NCI-H510A treated with DMSO at 0.1 percent for 48 hours (cell line): Measurements from ENCODE around the gene RPEL1.
"Not testable (repeated sequence)": the region's sequence is repeated elsewhere in the genome, so short reads cannot be mapped to it uniquely, and the experiment has no call there.

Experiments
- DNase-seq: peaks from one replicate; lab custom pipeline; 2025; lab: John Stamatoyannopoulos, UW

RPEL1 gene

GRCh38 chr10:103245587-103245986 is at the start of gene RPEL1:
RPEL1 (plus strand) TSS chr10:103245887; CDS start chr10:103245997, 110 bp downstream.
- not testable (repeated sequence) for DNase-seq

DNA sequence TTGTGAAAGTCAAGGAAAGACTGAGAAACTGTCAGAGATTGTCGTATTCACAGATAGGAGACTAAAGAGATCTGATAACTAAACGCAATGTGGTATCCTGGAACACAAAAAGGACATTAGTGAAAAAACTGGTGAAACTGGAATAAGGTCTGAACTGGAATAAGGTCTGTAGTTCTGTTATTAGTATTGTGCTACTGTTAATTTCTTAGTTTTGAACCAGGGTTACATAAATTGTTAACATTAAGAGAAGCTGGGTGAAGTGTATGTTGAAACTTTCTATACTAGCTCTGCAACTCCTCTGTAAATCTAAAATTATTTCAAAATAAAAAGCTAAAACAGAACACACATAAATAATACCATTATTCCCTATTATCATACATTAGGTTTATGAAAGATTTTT is 49.2 kb upstream of the RPEL1 start:
- no peak for DNase-seq

DNA sequence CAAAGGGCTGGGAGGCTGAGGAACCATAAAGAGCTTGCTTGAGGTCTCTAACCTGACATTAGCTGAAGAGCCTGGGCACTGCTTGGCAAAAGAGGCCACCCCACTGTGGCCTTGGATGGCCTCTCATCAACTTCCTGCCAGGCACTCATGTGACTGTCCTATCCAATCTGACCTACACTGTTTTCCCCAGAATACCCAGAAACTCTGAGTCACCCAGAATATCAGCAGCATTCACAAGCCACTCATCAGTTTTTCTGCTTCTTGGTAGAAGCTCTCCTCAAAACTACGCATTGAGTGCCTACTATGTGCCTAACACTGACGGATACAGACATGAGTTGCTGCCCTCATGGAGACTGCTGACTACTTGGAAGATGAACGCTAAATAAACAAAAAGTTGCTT is 48.5 kb upstream of the RPEL1 start:
- no peak for DNase-seq

GRCh38 chr10:103197903-103198302 is 47.8 kb upstream of the RPEL1 start:
- no peak for DNase-seq

- no peak for DNase-seq
Measured at GRCh38 chr10:103198648-103199047, 47.0 kb upstream of the RPEL1 start.

- no peak for DNase-seq
Measured at GRCh38 chr10:103199488-103199887, 46.2 kb upstream of the RPEL1 start.

DNA sequence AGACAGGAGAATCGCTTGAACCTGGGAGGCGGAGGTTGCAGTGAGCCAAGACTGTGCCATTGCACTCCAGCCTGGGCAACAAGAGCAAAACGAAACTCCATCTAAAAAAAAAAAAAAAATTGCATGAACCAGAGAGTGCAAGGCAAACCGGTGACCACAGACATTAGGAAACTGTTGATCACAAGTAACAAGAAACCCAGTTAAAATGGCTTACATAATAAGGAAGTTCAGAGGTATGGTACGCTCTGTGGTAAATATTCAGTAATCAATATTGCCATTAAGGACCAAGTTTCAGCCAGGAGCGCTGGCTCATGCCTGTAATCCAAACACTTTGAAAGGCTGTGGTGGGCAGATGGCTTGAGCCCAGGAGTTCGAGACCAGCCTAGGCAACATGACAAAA is 43.4 kb upstream of the RPEL1 start:
- DNase-seq, result no peak

- no peak for DNase-seq
Measured at GRCh38 chr10:103203466-103203865, 42.2 kb upstream of the RPEL1 start.

GRCh38 chr10:103204353-103205255 is 41.1 kb upstream of the RPEL1 start:
- DNase-seq, result no peak

- not testable (repeated sequence) for DNase-seq
Measured at GRCh38 chr10:103205401-103205800, 40.3 kb upstream of the RPEL1 start.

- DNase-seq, result not testable (repeated sequence)
Measured at GRCh38 chr10:103206715-103207114, 39.0 kb upstream of the RPEL1 start.

- DNase-seq, result no peak
Measured at GRCh38 chr10:103207141-103207540, 38.5 kb upstream of the RPEL1 start.

- DNase-seq, result not testable (repeated sequence)
Measured at GRCh38 chr10:103207643-103208042, 38.0 kb upstream of the RPEL1 start.

GRCh38 chr10:103210262-103210661 is 35.4 kb upstream of the RPEL1 start:
- DNase-seq, result not testable (repeated sequence)

GRCh38 chr10:103215601-103216000 is 30.1 kb upstream of the RPEL1 start:
- DNase-seq, result no peak

- not testable (repeated sequence) for DNase-seq
Measured at GRCh38 chr10:103216362-103216761, 29.3 kb upstream of the RPEL1 start.

- DNase-seq, result no peak
Measured at GRCh38 chr10:103224133-103224532, 21.6 kb upstream of the RPEL1 start.

- not testable (repeated sequence) for DNase-seq
Measured at GRCh38 chr10:103224721-103225120, 21.0 kb upstream of the RPEL1 start.

DNA sequence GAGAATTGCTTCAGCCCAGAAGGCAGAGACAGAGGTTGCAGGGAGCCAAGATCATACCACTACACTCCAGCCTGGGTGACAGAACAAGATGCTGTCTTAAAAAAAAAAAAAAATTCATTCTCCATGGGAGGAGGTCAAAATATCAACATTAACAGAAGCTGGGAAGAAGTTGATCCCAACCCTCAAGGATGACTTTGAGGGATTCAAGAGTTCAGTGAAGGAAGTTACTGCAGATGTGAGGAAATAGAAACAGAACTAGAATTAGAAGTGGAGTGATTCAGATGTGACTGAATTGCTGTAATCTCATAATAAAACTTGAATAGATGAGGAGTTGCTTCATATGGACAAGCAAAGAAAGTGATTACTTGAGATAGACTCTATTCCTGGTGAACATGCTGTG is 19.7 kb upstream of the RPEL1 start:
- DNase-seq, result no peak

GRCh38 chr10:103227416-103227815 is 18.3 kb upstream of the RPEL1 start:
- no peak for DNase-seq

DNA sequence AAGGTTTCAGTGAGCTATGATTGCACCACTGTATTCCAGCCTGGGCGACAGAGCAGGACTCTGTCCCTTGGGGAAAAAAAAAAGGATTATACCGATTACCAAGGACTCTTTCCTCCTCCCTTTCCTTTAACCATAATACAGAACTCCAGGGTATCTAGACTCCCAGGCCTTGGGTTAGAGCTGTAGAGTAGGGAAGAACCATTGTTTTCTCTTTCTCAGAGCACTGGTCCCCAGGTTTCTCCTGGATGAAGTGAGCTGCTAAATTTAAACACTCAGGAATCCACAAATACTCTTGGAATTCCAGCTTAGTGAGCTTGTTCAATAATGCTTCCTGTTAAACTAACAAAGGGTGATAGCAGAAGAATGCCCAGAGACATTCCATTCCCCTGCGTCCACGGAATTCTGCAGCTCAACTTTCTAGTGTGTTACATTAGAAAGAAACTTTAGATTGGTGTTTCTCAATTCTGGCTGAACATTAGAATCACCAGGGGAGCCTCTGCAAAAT is 14.6 kb upstream of the RPEL1 start:
- no peak for DNase-seq

DNA sequence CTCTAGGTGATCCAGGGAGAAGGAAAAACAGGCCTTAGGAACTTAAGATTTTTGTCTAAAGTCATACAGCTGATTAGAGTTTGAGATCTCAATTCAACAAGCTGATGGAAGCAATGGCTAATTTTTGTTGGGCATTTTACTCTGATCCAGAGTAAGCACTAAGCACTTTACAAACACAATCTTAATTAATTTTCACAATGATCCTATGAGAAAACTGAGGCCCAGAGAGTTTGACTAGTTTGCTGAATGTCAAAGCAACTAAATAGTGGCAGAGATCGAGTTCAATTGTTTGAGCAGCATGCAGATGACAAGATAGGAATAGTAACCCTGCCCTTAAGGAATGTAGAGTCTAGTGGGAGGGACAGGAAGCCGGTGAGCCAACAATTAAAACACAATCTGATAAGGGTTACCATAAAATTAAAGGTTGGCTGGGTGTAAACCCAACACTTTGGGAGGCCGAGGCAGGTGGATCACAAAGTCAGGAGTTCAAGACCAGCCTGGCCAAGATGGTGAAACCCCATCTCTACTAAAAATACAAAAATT is 13.5 kb upstream of the RPEL1 start:
- no peak for DNase-seq

- DNase-seq, result no peak
Measured at GRCh38 chr10:103232772-103233488, 12.8 kb upstream of the RPEL1 start.
